A549 (cell line): Measurements from ENCODE around the gene TCF4.

Experiments used
- EHMT2 ChIP-seq: fragments of 200-600 bp; sonication (generic); IDR thresholded peaks from 2 replicates; pipeline ENCODE4 v1.6.1; 2016; ENCODE audit warnings: antibody characterized with exemption, low read depth, mild to moderate bottlenecking, moderate library complexity
- HDAC2 ChIP-seq: fragments of 200-600 bp; sonication (generic); IDR thresholded peaks from 2 replicates; pipeline ENCODE4 v1.6.1; 2016
- HOXB13 ChIP-seq: fragments of 250-450 bp; sonication (Bioruptor Pico); IDR thresholded peaks from 2 replicates; pipeline ENCODE4 v1.5.0; 2020; ENCODE audit warnings: low read depth, mild to moderate bottlenecking, moderate library complexity
- NFE2L2 ChIP-seq: fragments of 150-350 bp; conservative IDR thresholded peaks from 2 replicates; pipeline ENCODE4 v1.6.1; 2014; ENCODE audit warnings: low read length
- POLR2A ChIP-seq: IDR thresholded peaks from 2 replicates; pipeline ENCODE4 v1.6.1; 2012; ENCODE audit warnings: mild to moderate bottlenecking, low read length
- RAD21 ChIP-seq, 2 experiments: fragments of >200 bp in 1 of 2; sonication (Bioruptor Twin) in 1 of 2; formaldehyde crosslinking in 1 of 2; IDR thresholded peaks in 1 of 2; conservative IDR thresholded peaks in 1 of 2; 2 replicates in 1 of 2; 3 replicates in 1 of 2; pipeline ENCODE4 v1.6.1; 2012 to 2018; ENCODE audit warnings: inconsistent platforms in 1 of 2
- TF ChIP-seq, protein P1 (sequence below): fragments of >200 bp; sonication (Bioruptor Twin); formaldehyde crosslinking; IDR thresholded peaks from 3 replicates; pipeline ENCODE4 v1.5.1; 2016

DNA sequence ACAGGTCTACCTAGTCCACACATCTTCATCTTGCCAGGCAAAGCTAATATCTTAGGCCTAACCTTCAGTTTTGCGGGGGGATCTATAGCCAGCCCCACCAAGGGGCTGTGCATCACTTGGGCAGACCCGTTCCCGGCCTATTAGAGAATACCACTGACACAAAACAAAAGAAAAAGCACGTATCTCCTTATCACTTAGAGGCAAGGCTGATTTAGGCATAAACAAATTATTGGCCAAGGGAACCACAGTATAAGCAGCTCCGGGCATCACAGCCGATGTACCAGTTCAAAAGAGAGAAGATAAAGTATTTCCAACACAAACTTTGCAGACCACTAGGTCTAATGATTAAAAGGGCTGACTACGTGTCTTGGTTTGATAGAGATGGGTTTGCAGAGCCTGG lies 248.0 kb downstream of the TCF4 start:
- TF ChIP-seq EHMT2 (no peak), HDAC2 (no peak), HOXB13 (CRISPR knock-in tag) (no peak), POLR2A (no peak), RAD21 (conservative IDR thresholded peaks at IDR 0.05 in 1 of 2, IDR thresholded peaks at IDR 0.05 in 1 of 2) (no peak), NFE2L2 (no peak)
- TF ChIP-seq, protein P1, sequence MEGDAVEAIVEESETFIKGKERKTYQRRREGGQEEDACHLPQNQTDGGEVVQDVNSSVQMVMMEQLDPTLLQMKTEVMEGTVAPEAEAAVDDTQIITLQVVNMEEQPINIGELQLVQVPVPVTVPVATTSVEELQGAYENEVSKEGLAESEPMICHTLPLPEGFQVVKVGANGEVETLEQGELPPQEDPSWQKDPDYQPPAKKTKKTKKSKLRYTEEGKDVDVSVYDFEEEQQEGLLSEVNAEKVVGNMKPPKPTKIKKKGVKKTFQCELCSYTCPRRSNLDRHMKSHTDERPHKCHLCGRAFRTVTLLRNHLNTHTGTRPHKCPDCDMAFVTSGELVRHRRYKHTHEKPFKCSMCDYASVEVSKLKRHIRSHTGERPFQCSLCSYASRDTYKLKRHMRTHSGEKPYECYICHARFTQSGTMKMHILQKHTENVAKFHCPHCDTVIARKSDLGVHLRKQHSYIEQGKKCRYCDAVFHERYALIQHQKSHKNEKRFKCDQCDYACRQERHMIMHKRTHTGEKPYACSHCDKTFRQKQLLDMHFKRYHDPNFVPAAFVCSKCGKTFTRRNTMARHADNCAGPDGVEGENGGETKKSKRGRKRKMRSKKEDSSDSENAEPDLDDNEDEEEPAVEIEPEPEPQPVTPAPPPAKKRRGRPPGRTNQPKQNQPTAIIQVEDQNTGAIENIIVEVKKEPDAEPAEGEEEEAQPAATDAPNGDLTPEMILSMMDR = no peak
